ENCODE data around the gene MTMR2.
"Not testable (repeated sequence)": the region's sequence is repeated elsewhere in the genome, so short reads cannot be mapped to it uniquely, and the experiment has no call there.

The MTMR2 gene

DNA sequence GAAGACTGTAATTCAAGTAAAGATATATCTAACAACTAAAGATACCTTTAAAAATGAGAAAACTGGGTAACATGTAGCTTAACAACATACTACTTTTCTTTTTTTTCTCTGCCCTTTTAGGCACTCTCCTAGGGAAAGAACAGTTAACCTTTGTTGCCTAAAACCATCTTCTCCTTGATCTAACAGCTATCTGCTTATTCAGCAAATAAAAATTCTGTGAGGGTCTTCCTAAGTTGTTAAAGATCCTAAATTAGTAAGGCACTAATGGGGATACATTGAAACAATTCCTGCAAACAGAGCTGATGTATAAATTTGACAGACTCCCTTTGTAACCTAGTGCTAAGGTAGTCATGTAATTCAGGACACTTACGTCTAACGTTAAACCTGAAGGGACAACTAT, 39.1 kb downstream of the MTMR2 start:
- no peak for DNase-seq (ENCODE audit: low read depth)

DNA sequence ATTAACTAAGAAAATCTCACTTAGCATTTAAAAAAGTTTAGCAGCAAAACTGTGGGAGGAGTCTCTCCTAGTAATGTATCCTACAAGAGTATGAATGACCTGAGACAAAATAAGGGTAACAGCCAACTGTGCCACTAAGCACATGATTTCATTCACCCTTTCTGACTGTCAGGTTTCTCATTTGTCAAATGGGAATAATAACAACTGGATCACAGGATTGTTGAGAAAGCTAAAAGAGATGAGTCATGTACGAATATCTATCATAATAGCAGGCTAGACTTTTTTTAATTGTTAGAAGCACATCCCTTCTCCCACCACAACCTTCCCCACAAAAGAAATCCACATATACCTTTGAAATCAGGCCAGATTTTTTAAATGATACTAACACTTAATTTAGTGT, 39.5 kb downstream of the MTMR2 start:
- peak; percentile 63 for DNase-seq (ENCODE audit: low read depth)

DNA sequence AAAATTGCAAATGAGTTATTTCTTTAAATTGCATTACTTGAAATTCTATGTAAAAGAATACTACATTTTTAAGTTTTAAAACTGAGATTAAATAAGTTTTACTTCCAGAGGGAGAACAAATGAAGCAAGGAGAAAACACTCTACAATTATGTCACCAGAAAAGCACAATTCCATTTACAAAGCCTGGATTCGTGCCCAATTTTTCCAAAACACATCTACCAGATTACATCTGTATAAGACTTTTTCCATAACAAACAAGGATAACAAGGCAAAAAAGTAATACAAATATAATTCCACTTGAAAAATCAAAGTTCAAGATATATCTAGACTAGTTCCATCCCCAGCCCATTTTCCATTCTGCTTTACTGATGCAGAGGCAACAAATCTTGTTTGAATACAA, 40.5 kb downstream of the MTMR2 start:
- DNase-seq (ENCODE audit: low read depth) = no peak

DNA sequence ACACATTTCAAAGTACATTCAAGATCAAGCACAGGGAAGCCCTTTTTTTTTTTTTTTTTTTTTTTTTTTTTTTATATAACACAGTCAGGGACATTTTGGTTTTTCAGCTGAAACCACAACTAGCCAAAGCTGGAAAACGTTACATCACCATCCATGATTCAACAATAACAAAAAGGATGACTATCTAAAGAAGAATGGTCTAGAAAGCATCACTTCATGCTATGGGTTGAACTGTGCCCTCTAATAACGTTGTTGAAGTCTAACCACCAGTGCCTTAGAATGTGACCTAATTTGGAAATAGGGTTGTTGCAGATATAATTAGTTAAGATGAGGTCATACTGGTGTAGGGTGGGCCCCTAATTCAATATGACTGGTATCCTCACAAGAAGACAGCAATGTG, 46.6 kb downstream of the MTMR2 start:
- peak; percentile 98 for DNase-seq (ENCODE audit: low read depth)

DNA sequence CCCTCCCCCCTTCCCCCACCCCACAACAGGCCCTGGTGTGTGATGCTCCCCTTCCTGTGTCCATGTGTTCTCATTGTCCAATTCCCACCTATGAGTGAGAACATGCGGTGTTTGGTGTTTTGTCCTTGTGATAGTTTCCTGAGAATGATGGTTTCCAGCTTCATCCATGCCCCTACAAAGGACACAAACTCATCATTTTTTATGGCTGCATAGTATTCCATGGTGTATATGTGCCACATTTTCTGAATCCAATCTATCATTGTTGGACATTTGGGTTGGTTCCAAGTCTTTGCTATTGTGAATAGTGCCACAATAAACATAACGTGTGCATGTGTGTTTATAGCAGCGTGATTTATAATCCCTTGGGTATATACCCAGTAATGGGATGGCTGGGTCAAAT, 53.0 kb downstream of the MTMR2 start:
- DNase-seq (ENCODE audit: low read depth) = not testable (repeated sequence)

DNA sequence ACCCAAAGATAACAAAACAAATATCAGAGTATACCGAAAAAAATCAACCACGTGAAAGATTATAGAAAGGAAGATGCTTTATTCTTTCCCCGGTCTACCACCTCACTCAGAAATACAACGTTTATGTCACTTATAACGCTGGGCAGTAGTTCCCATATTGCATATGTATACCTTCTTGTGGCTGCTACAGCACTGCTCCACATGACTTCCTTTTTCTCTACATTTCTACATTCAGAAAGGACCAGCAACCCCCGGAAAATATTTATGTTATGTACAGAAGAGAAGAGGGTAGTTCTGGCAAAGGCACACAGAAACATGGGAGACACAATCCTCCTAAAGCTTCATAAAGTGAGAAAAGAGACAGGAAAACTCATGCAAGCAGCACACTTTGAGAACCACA, 56.8 kb downstream of the MTMR2 start:
- no peak for DNase-seq (ENCODE audit: low read depth)

DNA sequence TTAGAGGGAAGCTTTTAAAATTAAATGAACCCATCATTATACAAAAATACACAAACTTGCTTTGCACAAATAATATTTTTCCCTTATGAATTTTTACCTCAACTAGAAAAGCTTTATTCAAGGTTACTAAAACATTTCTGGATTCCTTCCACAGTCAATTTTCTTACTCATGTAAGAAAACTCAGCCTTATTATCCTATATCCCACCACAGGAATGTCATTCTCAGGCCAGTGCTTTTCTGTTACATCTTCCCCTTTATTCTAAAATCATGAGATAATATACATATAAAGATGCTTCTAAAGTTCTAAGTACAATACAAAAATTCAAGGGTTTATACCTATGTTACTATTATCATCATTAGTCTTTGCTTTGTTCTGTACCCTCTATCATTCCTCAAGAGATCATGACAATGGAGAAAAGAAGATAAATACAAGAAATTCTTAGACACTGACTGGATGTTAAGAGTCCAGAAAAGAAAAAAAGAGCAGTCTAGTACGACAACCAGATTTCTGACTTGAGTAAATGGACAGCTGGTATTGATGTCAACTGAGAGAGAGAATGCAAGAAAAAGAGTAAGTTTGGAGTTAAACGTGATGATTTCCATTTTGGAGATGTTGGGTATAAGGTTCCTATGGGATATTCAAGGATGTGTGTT, 60.3 kb downstream of the MTMR2 start:
- DNase-seq (ENCODE audit: low read depth) = peak; percentile 70

DNA sequence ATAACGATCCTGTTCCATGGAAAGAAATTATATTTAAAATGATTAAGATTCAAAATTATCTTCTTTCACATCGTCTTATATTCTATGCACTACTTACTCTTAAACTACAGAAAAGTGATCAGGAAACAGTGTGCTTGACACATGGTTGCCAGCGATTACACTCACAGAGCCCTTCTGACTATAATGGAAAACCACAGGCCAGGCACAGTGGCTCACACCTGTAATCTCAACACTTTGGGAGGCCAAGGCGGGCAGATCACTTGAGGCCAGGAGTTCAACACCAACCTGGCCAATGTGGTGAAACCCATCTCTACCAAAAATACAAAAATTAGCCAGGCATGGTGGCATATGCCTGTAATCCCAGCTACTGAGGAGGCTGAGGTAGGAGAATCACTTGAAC, 63.9 kb downstream of the MTMR2 start:
- DNase-seq (ENCODE audit: low read depth) = not testable (repeated sequence)

DNA sequence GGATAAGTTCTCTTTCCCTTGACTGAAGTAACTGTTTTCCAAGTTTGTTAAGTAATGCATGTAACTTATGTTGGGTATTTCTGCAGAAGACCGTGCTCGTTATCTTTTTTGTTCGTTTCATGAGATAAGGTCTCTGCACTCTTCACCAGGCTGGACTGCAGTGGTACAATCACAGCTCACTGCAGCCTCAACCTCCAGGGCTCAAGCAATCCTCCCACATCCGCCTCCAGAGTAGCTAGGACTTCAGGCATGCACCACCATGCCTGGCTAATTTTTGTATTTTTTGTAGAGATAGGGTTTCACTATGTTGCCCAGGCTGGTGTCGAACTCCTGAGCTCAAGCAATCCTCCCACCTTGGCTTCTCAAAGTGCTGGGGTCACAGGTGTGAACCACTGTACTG, 69.5 kb downstream of the MTMR2 start:
- DNase-seq (ENCODE audit: low read depth) = not testable (repeated sequence)

DNA sequence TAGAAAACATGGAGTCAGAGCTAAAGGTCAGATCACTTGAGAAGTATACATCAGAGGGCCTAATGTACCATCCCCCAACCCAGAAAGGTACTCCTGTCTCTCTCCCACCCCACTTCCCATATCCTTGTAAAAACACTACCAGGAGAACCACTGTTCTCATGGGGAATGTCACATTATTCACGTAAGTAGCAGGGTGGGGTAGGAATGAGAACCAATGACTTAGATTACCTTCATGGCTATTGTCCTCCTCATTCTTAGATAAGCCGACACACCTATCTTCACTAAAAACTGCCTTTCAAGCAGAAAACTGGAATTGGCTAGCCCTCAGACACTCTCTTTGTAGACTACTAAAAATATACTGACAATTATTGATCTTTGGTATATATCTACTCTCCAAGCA, 70.0 kb downstream of the MTMR2 start:
- no peak for DNase-seq (ENCODE audit: low read depth)

DNA sequence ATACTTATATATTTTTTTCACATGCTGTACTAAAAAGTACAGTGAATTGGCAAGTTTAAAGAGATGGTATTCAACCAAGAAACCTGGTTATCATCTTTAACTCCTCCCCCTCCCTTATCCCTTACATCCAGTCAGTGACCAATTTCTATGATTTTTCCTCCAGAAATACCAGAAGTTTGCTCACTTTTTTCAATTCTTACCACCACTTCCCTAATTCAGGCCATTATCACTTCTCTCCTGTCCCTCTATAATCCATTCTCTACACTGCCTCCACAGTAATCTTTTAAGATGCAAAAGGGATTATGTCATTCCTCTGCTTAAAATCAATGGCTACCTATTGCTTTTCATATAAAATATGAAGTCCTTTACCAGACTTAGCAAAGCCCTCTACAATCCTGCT, 70.8 kb downstream of the MTMR2 start:
- DNase-seq (ENCODE audit: low read depth) = no peak

DNA sequence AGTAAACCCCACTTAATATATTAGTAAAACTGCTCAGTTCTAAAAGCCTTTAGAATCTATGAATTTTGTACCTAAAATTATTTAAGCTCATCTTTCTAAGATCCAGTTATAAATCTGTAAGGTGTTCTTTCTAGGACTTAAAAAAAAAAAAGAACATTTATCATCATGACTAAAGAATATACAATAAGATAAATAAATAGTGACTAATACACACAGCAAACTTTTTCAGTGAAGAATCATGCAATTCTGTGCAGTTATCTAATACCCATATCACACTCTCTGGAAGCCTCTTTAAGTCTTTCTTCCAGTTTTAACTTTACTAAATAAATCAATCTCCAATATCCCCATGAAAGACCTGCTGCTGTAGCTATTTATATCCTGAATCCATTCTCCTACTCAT, 73.8 kb downstream of the MTMR2 start:
- peak; percentile 36 for DNase-seq (ENCODE audit: low read depth)

DNA sequence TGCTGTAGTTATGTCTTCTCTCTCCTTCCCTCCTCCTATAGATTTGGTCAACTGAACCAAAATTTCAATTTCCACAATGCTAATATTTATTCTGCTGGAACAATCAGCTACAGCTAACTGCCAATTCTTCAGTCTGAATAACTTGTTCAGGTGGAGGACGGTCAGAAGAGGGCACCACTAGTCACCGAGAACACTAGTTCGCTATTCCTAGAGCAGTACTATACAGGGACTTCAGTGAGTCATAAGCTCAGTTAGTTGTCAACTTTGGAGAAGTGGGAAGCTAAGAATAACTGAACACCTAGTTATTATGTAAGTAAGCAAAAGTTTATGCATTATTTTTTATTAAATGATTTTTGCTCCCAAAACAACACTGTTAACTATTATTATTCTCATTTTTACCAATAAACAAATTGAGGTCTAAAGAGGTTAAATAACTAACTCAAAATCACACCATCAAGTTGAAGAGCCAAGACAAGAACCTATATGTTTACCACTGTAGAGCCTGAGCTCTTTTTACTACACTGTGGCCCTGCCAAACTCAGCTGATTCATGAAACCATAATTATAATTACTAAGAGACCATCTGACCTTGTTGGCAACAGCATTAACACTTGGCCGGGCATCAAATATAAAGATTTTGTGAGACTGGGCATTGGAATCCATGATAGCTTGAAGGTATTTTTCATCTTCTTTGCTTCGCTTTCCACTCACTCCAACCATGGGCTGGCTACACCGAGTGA, 74.7 kb downstream of the MTMR2 start:
- peak; percentile 82 for DNase-seq (ENCODE audit: low read depth)

DNA sequence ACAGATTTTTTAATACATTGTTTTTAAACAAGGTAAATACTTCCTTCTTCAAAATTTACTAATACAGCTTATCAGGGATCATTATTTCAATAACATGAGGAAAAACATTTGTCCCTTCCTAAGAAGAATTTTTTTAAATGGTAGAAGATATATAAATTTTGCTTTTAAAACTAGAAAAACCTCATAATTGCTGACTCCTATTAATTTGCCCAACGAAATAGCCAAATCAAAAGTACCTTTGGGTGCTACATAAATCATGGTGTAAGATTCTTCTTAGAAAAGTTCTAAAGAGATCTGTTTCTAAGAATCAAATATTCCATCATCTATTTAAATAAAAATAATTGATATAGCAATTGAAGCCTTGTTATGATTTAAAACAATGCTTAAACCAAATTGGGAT, 78.7 kb downstream of the MTMR2 start:
- no peak for DNase-seq (ENCODE audit: low read depth)

DNA sequence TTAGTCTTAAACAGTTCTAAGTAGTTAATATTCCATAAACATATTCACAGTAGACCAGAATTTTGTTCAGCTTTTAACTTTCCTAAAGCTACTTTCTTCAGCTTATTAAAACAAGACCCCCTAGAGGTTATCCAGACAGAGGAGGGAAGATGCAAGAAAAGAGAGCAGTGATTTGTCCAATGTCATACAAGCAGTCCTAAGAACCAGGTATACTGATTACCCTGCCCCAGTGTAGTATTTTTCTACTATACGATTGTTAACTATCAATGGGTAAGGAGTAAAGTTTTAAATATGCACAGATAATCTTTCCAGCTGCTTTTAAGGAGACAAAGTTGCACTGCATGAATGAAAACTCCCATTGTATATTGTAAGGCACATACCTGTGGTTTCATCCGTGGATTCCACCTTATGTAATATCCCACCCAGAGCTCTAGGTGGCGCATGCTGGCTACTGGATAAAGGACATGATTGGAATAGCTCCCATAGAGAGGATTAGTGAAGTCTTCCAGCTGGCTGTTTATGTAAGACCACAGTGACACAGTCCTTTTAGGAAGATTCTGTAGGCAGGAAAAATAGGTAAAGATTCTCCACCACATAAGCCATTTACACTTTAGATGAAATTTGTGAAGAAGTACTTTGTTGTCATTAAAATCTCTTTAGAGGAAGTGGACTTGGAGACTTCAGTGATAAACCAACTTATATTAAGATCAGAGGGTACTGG, 88.0 kb downstream of the MTMR2 start:
- DNase-seq (ENCODE audit: low read depth) = peak; percentile 89

DNA sequence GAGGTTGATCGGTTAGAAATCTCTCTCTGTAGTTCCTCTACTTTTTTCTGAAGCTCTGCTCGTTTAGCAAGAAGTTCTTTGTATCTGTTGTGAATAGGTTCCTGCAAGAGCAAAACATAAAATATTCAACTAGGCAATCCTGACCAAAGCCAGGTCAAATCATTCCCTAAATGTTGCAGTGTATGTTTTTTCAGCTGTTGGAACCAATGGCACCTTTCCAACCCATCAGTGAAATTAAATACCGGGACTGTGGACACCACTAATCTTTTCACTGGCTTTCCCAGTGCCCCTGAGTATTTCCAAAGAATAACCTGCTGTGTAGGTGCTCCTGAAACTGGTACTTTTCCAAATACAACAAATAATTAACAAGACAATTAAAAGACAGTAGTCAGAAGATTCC, 88.6 kb downstream of the MTMR2 start:
- DNase-seq (ENCODE audit: low read depth) = no peak

DNA sequence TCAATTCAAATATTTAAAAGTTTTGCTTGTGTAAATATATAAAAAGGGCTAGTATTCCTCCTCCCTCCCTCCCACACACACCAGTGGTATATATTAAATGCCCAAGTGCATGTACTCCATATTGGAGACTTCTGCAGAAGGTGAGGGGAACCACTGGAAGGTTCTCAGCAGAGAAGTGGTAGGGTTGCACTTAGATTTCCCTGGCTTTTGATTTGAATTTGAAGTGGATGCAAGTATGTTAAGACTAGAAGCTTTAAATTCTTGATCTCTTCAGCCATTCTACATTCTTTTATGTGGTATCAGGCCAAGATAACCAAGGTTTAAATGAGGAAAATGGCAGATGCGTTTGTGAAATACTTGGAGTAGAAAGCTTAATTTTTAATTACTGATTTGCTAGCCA, 90.5 kb downstream of the MTMR2 start:
- DNase-seq (ENCODE audit: low read depth) = no peak

DNA sequence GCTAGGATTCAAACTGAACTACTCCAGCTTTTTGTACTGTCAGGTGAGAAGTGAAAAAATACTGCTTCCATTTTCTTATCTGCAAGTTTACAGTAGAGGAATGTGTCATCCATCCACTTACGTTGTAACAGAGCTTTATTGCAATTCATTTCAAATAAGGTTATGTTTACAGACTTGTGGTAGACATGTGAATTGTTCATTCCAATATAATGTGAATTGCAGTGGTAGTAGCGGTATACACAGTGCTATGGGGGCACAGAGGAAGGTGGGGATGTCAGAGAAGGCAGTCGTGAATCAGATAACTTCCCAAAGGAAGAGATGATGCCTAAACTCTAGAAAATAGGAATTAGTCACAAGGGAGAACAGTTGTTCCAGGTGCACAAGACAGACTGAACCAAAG, 91.1 kb downstream of the MTMR2 start:
- peak; percentile 86 for DNase-seq (ENCODE audit: low read depth)

DNA sequence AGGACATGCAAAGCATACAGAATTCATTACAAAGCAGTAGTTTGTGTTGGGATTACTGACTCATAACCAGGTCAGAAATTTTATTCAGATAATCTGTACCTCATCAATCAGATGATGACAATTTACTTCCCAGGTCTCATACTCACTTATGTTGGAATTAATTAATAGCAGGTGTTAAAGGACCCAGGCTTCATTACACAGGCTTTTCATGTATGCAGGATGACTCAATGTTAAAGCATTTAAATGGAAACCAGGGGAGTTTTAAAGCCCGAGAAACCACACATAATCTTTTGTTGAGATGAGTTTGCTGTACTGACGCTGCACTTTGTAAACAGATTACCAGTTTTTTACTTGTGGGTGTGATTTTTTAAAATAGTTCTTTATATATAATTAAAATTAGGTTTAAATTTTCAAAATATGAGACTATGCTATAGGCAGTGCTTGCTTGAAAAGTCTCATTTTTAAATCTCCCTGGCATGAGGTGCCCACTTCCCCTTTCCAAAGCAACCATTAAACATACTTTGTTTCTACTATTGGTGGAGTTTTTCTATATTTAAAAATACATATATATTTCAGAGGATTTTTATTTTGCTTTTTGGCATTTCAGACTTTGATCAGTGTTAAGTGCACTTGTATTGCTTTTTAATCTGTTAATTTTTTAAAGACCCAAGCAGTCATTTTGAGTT, 92.6 kb downstream of the MTMR2 start:
- DNase-seq (ENCODE audit: low read depth) = peak; percentile 85

DNA sequence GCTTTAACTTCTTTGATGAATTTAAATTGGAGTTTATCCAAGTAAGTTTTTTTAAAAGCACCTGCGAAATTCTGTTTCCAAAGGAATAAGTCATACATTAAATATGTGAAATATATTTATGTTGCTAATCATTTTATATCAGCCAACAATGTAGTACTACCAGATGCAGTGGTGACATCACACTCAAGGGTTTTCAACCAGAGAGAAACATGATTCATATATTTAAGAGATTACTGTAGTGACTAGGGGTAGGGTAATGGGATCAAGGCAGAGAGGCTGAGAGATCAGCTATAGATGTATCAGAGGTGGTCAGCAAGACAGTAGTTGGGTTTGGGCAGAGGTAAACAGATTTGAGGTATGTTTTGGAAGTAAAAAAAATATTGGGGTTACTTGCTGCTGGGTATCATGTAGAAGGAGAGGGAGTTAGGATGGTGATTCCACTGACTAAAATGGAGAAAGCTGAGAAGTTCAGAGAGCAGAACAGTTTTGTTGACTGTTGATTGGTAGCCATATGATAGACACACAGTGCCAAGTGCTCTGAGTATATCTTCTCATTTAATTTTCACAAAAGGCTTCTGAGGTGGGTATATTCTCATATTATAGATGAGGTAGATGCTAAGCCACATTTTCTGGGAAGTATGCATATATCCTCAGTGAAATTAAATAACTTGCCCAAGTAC, 94.2 kb downstream of the MTMR2 start:
- peak; percentile 61 for DNase-seq (ENCODE audit: low read depth)

DNA sequence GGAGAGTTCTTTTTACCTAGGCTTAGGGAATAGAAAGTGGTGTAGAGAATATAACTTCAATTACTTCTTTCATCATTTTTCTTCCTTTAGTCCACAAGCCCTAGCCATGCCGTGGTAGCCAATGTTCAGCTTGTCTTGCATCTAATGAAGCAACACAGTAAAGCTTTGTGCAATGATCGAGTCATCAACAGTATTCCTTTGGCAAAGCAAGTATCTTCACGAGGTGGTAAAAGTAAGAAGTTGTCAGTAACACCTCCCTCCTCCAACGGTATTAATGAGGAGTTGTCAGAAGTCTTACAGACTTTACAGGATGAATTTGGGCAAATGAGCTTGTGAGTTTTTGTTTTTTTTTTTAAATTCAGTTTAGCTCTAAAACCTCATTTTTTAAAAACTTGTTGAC, 96.2 kb downstream of the MTMR2 start:
- DNase-seq (ENCODE audit: low read depth) = no peak

DNA sequence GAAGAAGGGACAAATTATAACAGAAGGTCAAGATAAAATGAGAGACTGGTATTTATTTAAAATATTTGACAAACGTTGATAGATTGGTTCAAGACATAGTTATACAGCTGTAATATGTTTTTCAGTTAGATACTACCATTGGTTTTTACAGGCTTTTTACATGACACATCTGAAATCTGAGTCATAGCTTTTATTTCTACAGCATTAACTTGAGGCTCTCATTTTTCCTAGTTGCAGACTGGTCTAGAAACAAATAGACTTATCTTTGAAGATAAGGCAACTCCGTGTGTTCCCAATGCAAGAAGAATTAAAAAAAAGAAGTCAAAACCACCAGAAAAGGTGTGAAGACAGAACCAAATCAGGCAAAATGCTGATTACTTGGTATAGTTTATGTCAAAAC, 102.3 kb downstream of the MTMR2 start:
- DNase-seq (ENCODE audit: low read depth) = peak; percentile 65
